ENCODE measurements around the gene ATF7.
"Not testable (repeated sequence)": the region's sequence is repeated elsewhere in the genome, so short reads cannot be mapped to it uniquely, and the experiment has no call there.

Gene ATF7

DNA sequence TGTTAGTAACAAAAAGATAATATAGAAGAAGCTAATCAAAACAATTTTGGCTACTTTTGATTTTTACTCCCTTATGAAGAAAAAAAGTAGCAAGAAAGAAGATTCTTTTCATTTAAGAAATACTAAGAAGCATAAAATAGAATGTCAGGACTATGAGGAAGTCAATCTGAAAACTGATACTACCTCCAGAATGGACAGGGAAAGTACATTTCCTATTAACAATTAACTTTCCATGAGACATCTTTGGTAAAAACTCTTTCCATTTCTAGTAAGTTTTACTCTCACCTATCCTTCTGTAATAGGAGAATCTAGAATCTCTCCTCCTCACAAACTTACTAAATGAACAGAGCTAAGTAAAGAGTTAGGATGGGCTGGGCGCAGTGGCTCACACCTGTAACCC lies 67.6 kb downstream of the ATF7 start:
- no peak overlapping the region for H3K27ac ChIP-seq (replicated peaks)
- H3K4me3 ChIP-seq (replicated peaks; ENCODE audit: insufficient read depth, low read length), result no peak overlapping the region
- TF ChIP-seq, protein P1, sequence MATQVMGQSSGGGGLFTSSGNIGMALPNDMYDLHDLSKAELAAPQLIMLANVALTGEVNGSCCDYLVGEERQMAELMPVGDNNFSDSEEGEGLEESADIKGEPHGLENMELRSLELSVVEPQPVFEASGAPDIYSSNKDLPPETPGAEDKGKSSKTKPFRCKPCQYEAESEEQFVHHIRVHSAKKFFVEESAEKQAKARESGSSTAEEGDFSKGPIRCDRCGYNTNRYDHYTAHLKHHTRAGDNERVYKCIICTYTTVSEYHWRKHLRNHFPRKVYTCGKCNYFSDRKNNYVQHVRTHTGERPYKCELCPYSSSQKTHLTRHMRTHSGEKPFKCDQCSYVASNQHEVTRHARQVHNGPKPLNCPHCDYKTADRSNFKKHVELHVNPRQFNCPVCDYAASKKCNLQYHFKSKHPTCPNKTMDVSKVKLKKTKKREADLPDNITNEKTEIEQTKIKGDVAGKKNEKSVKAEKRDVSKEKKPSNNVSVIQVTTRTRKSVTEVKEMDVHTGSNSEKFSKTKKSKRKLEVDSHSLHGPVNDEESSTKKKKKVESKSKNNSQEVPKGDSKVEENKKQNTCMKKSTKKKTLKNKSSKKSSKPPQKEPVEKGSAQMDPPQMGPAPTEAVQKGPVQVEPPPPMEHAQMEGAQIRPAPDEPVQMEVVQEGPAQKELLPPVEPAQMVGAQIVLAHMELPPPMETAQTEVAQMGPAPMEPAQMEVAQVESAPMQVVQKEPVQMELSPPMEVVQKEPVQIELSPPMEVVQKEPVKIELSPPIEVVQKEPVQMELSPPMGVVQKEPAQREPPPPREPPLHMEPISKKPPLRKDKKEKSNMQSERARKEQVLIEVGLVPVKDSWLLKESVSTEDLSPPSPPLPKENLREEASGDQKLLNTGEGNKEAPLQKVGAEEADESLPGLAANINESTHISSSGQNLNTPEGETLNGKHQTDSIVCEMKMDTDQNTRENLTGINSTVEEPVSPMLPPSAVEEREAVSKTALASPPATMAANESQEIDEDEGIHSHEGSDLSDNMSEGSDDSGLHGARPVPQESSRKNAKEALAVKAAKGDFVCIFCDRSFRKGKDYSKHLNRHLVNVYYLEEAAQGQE (IDR thresholded peaks at IDR 0.05; ENCODE audit: insufficient replicate concordance, low read depth), result no peak
- TF ChIP-seq SPI1 (IDR thresholded peaks at IDR 0.05; ENCODE audit: borderline replicate concordance, low read depth) (no peak), POLR2AphosphoS5 (IDR thresholded peaks at IDR 0.05; ENCODE audit: low read depth) (no peak), GABPA (IDR thresholded peaks at IDR 0.05; ENCODE audit: low read depth) (no peak)
- TF ChIP-seq, protein P2, sequence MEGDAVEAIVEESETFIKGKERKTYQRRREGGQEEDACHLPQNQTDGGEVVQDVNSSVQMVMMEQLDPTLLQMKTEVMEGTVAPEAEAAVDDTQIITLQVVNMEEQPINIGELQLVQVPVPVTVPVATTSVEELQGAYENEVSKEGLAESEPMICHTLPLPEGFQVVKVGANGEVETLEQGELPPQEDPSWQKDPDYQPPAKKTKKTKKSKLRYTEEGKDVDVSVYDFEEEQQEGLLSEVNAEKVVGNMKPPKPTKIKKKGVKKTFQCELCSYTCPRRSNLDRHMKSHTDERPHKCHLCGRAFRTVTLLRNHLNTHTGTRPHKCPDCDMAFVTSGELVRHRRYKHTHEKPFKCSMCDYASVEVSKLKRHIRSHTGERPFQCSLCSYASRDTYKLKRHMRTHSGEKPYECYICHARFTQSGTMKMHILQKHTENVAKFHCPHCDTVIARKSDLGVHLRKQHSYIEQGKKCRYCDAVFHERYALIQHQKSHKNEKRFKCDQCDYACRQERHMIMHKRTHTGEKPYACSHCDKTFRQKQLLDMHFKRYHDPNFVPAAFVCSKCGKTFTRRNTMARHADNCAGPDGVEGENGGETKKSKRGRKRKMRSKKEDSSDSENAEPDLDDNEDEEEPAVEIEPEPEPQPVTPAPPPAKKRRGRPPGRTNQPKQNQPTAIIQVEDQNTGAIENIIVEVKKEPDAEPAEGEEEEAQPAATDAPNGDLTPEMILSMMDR (IDR thresholded peaks at IDR 0.05; ENCODE audit: insufficient read depth, low read length), result no peak
- no peaks in the 10 kb centered on the region for H3K27me3 ChIP-seq (ENCODE audit: insufficient read depth, poor library complexity, severe bottlenecking)
- no peak for DNase-seq (ENCODE audit: low read depth in 1 of 2, low spot score in 1 of 2)

DNA sequence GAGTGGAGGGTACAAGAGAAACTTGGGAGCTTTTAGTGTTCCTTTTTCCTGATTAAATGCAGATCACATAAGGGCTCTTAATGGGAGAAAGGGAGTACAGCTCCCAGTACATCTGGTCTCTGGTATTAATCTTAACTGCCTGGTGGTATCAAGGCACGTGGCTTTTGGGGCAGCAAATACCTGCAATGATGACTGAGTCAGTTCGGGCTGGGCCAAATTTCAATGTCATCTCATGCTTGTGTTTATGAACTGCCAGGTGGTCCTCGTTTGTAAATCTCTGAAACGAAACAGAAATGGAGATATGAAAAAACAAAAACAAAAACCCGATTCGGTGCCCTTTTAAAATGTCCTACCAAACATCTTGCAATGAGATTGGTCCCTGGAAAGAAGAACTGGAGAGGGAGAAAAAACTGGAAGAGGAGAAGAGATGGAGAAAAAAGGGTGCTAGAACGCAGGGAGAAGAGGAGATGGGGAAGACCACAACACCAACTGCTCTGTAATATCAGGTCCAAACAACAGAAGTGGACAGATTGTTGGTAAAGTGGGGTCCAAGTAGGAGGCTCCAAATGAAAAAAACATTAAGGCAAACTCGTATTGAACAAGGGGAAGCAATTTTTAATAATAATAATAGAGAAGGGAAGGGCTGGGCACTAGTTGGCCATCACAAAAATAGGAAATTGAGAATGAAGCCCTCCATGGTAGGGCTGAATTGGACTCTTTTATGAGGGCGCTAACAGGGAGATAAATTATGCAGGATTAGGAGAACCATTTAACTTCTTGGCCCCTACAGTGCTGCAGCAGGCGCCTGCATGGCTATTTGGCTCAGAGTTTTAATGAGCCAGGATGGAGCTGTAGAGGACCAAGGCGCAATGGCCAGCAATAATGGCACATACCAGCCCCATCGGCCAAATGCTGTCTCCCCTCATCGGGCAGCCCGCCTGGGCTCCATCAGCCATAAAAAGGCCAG lies 73.5 kb downstream of the ATF7 start:
- DNase-seq (ENCODE audit: low read depth in 1 of 2, low spot score in 1 of 2), result no peak
- Histone ChIP-seq H3K27ac (replicated peaks) (no peak overlapping the region), H3K4me3 (replicated peaks; ENCODE audit: insufficient read depth, low read length) (no peak overlapping the region), H3K27me3 (ENCODE audit: insufficient read depth, poor library complexity, severe bottlenecking) (no peaks in the 10 kb centered on the region)
- TF ChIP-seq GABPA (IDR thresholded peaks at IDR 0.05; ENCODE audit: low read depth), result no peak

DNA sequence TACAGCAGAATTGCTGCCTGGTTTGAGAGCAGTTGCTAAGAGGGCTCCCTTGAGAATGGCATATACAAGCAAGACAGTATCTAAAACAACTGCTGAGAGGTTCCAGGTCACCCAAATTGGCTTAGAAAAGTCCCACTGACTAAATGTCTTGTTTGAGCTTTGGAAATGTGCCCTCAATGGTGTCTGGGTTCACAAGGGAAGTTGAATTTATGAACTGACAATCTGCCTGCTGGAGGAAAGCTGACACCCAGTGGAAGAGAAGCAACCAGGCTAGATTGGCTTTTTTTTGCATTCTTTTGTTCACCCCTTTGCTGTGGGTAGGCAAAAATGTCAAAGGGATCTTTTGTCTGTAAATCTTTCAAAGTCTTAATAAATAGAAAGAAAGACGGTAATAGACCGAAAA lies 74.3 kb downstream of the ATF7 start:
- TF ChIP-seq, protein P1 (IDR thresholded peaks at IDR 0.05; ENCODE audit: insufficient replicate concordance, low read depth), result no peak
- TF ChIP-seq, protein P2 (IDR thresholded peaks at IDR 0.05; ENCODE audit: insufficient read depth, low read length), result no peak
- TF ChIP-seq GABPA (IDR thresholded peaks at IDR 0.05; ENCODE audit: low read depth), result no peak
- no peak overlapping the region for H3K27ac ChIP-seq (replicated peaks)

GRCh38 chr12:53550595-53550994 lies 75.6 kb downstream of the ATF7 start:
- H3K4me3 ChIP-seq (replicated peaks; ENCODE audit: insufficient read depth, low read length), result no peak overlapping the region
- H3K27me3 ChIP-seq (ENCODE audit: insufficient read depth, poor library complexity, severe bottlenecking), result no peaks in the 10 kb centered on the region
- DNase-seq (ENCODE audit: low read depth in 1 of 2, low spot score in 1 of 2), result no peak
- TF ChIP-seq, protein P2 (IDR thresholded peaks at IDR 0.05; ENCODE audit: insufficient read depth, low read length), result no peak
- TF ChIP-seq, protein P1 (IDR thresholded peaks at IDR 0.05; ENCODE audit: insufficient replicate concordance, low read depth), result no peak
- no peak for TF ChIP-seq GABPA (IDR thresholded peaks at IDR 0.05; ENCODE audit: low read depth)
- no peak overlapping the region for H3K27ac ChIP-seq (replicated peaks)

More for the DNA sequence above, 74.3 kb downstream of the ATF7 start:
- Histone ChIP-seq H3K4me3 (replicated peaks; ENCODE audit: insufficient read depth, low read length) (no peak overlapping the region), H3K27me3 (ENCODE audit: insufficient read depth, poor library complexity, severe bottlenecking) (no peaks in the 10 kb centered on the region)
- DNase-seq (ENCODE audit: low read depth in 1 of 2, low spot score in 1 of 2), result no peak

DNA sequence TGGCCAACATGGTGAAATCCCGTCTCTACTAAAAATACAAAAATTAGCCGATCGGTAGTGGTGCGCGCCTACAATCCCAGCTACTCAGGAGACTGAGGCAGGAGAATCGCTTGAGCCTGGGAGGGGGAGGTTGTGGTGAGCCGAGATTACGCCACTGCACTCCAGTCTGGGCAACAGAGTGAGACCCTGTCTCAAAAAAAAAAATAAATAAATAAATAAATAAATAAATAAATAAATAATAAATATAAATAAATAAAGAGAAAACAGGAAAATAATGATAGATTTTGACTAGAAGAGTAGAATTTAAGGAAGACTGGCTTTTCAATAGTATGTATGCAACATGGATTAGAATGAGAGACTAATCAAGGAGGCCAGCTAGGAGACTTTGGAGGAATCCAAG lies 76.1 kb downstream of the ATF7 start:
- H3K4me3 ChIP-seq (replicated peaks; ENCODE audit: insufficient read depth, low read length), result not testable (repeated sequence)

DNA sequence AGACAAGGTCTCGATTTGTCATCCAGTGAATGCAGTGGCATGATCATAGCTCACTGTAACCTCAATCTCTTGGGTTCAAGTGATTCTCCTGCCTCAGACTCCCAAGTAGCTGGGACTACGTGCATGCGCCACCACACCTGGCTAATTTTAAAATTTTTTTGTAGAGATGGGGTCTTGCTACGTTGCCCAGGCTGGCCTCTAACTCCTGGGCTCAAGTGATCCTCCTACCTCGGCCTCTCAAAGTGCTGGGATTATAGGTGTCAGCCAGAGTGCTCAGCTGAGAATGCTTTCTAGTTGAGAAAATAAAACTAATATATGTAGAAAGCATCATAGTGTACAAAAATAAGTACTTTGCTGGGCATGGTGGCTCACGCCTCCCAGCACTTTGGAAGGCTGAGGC lies 77.8 kb downstream of the ATF7 start:
- not testable (repeated sequence) for H3K4me3 ChIP-seq (replicated peaks; ENCODE audit: insufficient read depth, low read length); DNase-seq (ENCODE audit: low read depth in 1 of 2, low spot score in 1 of 2); H3K27me3 ChIP-seq (ENCODE audit: insufficient read depth, poor library complexity, severe bottlenecking); H3K27ac ChIP-seq (replicated peaks)

More for the DNA sequence above, 76.1 kb downstream of the ATF7 start:
- not testable (repeated sequence) for H3K27ac ChIP-seq (replicated peaks); DNase-seq (ENCODE audit: low read depth in 1 of 2, low spot score in 1 of 2); H3K27me3 ChIP-seq (ENCODE audit: insufficient read depth, poor library complexity, severe bottlenecking)

Data from HL-60 (cell line).